SK-N-MC (cell line): Measurements from ENCODE around the gene NDST4.
A peak's percentile ranks its signal among the peaks of the same experiment; 100 is the strongest.

Experiments used
- DNase-seq: peaks from one replicate; pipeline ENCODE4 v3.0.0-alpha.2; 2011; ENCODE audit warnings: low read depth, low spot score
- H3K27ac ChIP-seq: fragments of 200-600 bp; sonication (generic); 2 replicates; pipeline ENCODE4 v1.5.1; 2016; ENCODE audit warnings: mixed run types
- H3K36me3 ChIP-seq: fragments of 200-600 bp; sonication (generic); 2 replicates; pipeline ENCODE4 v1.6.1; 2017; ENCODE audit warnings: antibody characterized with exemption, low read length, mixed read lengths; ENCODE audit not compliant: insufficient read depth
- H3K4me3 ChIP-seq: fragments of 200-600 bp; sonication (generic); 2 replicates; pipeline ENCODE4 v1.5.1; 2016
- H3K9ac ChIP-seq: fragments of 200-600 bp; sonication (generic); 2 replicates; pipeline ENCODE4 v1.8.0; 2017; ENCODE audit warnings: mixed run types, mixed read lengths; ENCODE audit not compliant: insufficient read length
- H3K9me3 ChIP-seq: fragments of 200-600 bp; sonication (generic); 2 replicates; pipeline ENCODE4 v1.6.1; 2017; ENCODE audit warnings: low read depth, mild to moderate bottlenecking, antibody characterized with exemption, low read length, moderate library complexity, mixed read lengths
- EZH2 ChIP-seq: fragments of 200-600 bp; sonication (generic); IDR thresholded peaks from one replicate; pipeline ENCODE4 v1.6.1; 2017; ENCODE audit warnings: antibody characterized with exemption
- FOXP2 ChIP-seq: optimal IDR thresholded peaks from 2 replicates; pipeline ENCODE3; 2011; ENCODE audit warnings: mild to moderate bottlenecking, moderate library complexity; ENCODE audit not compliant: insufficient read depth; ENCODE audit errors: extremely low read length, control extremely low read depth
- POLR2AphosphoS5 ChIP-seq: IDR thresholded peaks from 2 replicates; pipeline ENCODE4 v1.6.1; 2012; ENCODE audit warnings: mild to moderate bottlenecking, low read depth, low read length, borderline replicate concordance

The NDST4 gene

GRCh38 chr4:115128037-115128436, 14.6 kb upstream of the NDST4 start:
- H3K9ac ChIP-seq, result no peak overlapping the region
- 0 out of 2 replicates have a peak, but pooled peaks cover 3% of the 10 kb centered on the region for H3K9me3 ChIP-seq
- H3K36me3 ChIP-seq, result no peaks in the 10 kb centered on the region; the same call in 1 of the 2 replicates
- H3K4me3 ChIP-seq, result no peak overlapping the region
- no peak overlapping the region for H3K27ac ChIP-seq
- TF ChIP-seq POLR2AphosphoS5 (no peak), FOXP2 (no peak), EZH2 (no peak)
- no peak for DNase-seq

DNA sequence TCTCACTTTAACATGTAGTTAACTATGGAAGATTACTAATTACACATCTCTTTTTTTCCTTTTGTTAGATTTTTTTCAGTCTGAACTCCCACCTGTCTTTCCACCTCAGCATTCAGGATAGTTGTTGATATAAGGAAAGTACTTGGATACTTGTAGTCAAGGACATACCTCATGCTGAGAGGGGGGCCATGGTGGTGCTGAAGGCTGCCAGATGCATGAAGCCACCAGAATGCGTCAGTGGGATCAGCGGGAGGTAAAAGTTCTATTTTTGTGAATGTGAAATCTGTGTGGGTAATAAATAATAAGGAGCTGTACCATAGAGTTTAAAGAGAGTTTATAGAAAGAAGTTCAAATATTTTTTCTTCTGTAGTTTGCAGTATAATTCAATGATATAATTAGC, 13.1 kb upstream of the NDST4 start:
- peak overlapping the region; percentile 39 for H3K9ac ChIP-seq
- no peak for TF ChIP-seq EZH2
- TF ChIP-seq FOXP2, result no peak
- no peak for TF ChIP-seq POLR2AphosphoS5
- 0 out of 2 replicates have a peak, but pooled peaks cover 3% of the 10 kb centered on the region for H3K9me3 ChIP-seq
- DNase-seq, result no peak
- H3K36me3 ChIP-seq, result no peaks in the 10 kb centered on the region; the same call in 1 of the 2 replicates
- peak overlapping the region; percentile 34 for H3K4me3 ChIP-seq
- peak overlapping the region; percentile 81 for H3K27ac ChIP-seq

DNA sequence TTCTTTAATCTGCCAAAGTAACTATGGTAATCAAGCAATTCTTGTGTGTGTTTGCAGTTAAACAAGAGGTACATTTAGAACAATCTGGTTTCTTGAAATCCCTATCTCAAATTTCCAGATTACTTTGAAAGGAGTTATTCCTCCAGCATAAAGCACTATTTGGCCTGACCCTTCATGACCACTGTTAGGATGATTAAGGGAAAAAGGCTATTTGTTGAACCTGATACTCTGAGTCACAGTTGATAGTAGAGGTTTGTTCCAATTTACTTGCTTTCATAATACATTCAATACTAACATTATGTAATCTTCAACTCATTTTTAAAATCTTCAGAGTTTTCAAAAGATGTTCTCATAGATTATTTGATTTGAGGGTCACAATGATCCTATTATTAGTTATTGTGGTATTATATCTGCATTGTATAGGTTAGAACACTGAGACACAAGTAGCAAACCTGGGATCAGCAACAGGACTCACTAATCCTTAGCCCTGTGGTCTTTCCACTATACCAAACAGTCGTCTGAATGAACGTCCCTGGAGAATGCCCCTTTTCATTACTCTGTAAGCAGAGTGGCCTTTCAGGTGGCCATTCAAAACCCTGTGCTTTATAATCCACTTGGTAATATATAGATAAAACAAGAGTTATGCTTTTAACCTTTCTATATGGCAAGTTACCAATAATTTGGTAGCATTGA, 8.1 kb upstream of the NDST4 start:
- no peak for TF ChIP-seq FOXP2
- no peak for TF ChIP-seq EZH2
- TF ChIP-seq POLR2AphosphoS5, result no peak
- peak overlapping the region; percentile 29 for H3K4me3 ChIP-seq
- H3K9me3 ChIP-seq, result 0 out of 2 replicates have a peak, but pooled peaks cover 3% of the 10 kb centered on the region
- peak overlapping the region; percentile 99 for H3K27ac ChIP-seq
- no peaks in the 10 kb centered on the region; the same call in 1 of the 2 replicates for H3K36me3 ChIP-seq
- no peak for DNase-seq
- peak overlapping the region; percentile 8 for H3K9ac ChIP-seq

DNA sequence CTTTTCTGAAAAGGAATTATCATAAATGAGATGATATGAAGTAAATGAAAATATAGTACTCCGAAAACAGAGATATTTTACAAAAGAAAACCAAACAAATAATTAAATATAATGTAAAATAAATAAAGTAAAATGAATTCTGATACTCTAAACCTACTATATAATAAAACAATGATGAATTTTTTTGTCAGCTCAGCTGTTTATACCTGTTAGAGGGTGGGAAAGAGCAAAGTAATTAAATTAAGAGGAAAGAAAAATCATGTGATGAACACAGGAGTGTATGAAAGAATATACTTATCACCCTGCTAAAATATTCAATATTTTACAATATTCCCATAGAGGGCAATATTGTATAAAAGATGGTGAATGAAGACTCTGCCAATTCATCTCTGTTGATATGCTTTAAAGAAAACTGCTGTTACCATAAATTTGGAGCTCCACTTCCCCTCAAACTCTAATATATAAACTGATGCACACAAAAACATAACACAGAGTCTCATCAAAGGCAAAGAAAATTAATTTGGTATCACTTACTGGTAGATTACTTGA, 6.5 kb upstream of the NDST4 start:
- Histone ChIP-seq H3K9ac (peak overlapping the region; percentile 51), H3K9me3 (0 out of 2 replicates have a peak, but pooled peaks cover 3% of the 10 kb centered on the region), H3K36me3 (no peaks in the 10 kb centered on the region; the same call in 1 of the 2 replicates), H3K4me3 (no peak overlapping the region; the same call in 1 of the 2 replicates), H3K27ac (peak overlapping the region; percentile 99)
- DNase-seq, result no peak
- TF ChIP-seq FOXP2 (no peak), POLR2AphosphoS5 (no peak; the same call in 1 of the 2 replicates), EZH2 (no peak)

- no peaks in the 10 kb centered on the region for H3K9me3 ChIP-seq
- peak overlapping the region; percentile 78 for H3K4me3 ChIP-seq
- DNase-seq, result no peak
- H3K27ac ChIP-seq, result peak overlapping the region; percentile 99
- H3K36me3 ChIP-seq, result no peaks in the 10 kb centered on the region; the same call in 1 of the 2 replicates
- H3K9ac ChIP-seq, result peak overlapping the region; percentile 92
- TF ChIP-seq FOXP2, result no peak
- no peak for TF ChIP-seq EZH2
- TF ChIP-seq POLR2AphosphoS5, result no peak
These were observed 4.2 kb upstream of the NDST4 start for GRCh38 chr4:115117651-115118050.

GRCh38 chr4:115110191-115111181, 2.9 kb downstream of the NDST4 start:
- Histone ChIP-seq H3K4me3 (peak overlapping the region; percentile 97), H3K9me3 (no peaks in the 10 kb centered on the region), H3K27ac (peak overlapping the region; percentile 89), H3K36me3 (peaks cover 24% of the 10 kb centered on the region), H3K9ac (peak overlapping the region; percentile 84)
- TF ChIP-seq EZH2 (no peak), POLR2AphosphoS5 (peak; percentile 15; the same call in 1 of the 2 replicates), FOXP2 (no peak)
- no peak for DNase-seq

- peak overlapping the region; percentile 97 for H3K4me3 ChIP-seq
- no peaks in the 10 kb centered on the region for H3K9me3 ChIP-seq
- no peak for TF ChIP-seq FOXP2
- no peak for TF ChIP-seq POLR2AphosphoS5
- TF ChIP-seq EZH2, result no peak
- peak overlapping the region; percentile 84 for H3K9ac ChIP-seq
- H3K36me3 ChIP-seq, result peaks cover 38% of the 10 kb centered on the region
- H3K27ac ChIP-seq, result peak overlapping the region; percentile 63
- no peak for DNase-seq
These were observed 4.6 kb downstream of the NDST4 start for GRCh38 chr4:115108850-115109249.

GRCh38 chr4:115107411-115107810, 6.0 kb downstream of the NDST4 start:
- Histone ChIP-seq H3K36me3 (peaks cover 46% of the 10 kb centered on the region), H3K4me3 (peak overlapping the region; percentile 34), H3K9me3 (no peaks in the 10 kb centered on the region), H3K27ac (peak overlapping the region; percentile 32; the same call in 1 of the 2 replicates), H3K9ac (peak overlapping the region; percentile 20)
- no peak for TF ChIP-seq FOXP2
- no peak for TF ChIP-seq POLR2AphosphoS5
- no peak for TF ChIP-seq EZH2
- DNase-seq, result no peak
